B cell (primary cell): ENCODE results near the gene SOX15. TPM values are rescaled to one million over a fixed set of nuclear protein-coding genes. Genes with fewer than 3 reads are reported as not detected.

Experiments used
- ATAC-seq: fragments of 200-7000 bp; cut with Tn5 transposase; one replicate; pipeline ENCODE4 v1.10.0; 2021; ENCODE audit warnings: low read depth, mild to moderate bottlenecking, moderate number of reproducible peaks, moderate library complexity
- CTCF ChIA-PET: fragments of 350-600 bp; sonication (Branson Sonifier 250); formaldehyde crosslinking; loops from one replicate; lab custom pipeline; 2021; ENCODE audit warnings: antibody characterized with exemption, inconsistent platforms; lab: Charles Lee
- POLR2A ChIA-PET: fragments of 350-600 bp; sonication (Branson Sonifier 250); formaldehyde crosslinking; loops from one replicate; lab custom pipeline; 2021; ENCODE audit warnings: antibody characterized with exemption; lab: Charles Lee
- DNase-seq: peaks from one replicate; pipeline ENCODE4 v3.0.0; 2013
- H2AFZ ChIP-seq: 2 replicates; pipeline ENCODE4 v1.6.1; 2012; ENCODE audit warnings: mild to moderate bottlenecking, low read depth, low read length; ENCODE audit not compliant: insufficient read depth, poor library complexity, severe bottlenecking
- H3K27ac ChIP-seq, 2 donors: 1 replicate in 1 of 2; 2 replicates in 1 of 2; pipeline ENCODE4 v1.5.1; 2012 to 2013; ENCODE audit warnings: low read length in 2 of 2, mild to moderate bottlenecking in 2 of 2, moderate library complexity in 1 of 2
- H3K27me3 ChIP-seq, 4 experiments: fragments of 200-600 bp in 1 of 4; sonication (generic) in 1 of 4; replicated peaks in 1 of 4; 1 replicate in 2 of 4; 2 replicates in 2 of 4; pipeline versions ENCODE4 v1.6.1 to v1.7.0; 2013 to 2016; ENCODE audit warnings: low read length in 3 of 4, mild to moderate bottlenecking in 2 of 4, mixed read lengths in 1 of 4, moderate library complexity in 1 of 4; ENCODE audit not compliant: insufficient read depth in 4 of 4, control insufficient read depth in 3 of 4; ENCODE audit errors: control extremely low read depth in 1 of 4
- H3K36me3 ChIP-seq, 2 experiments: replicated peaks in 1 of 2; 1 replicate in 1 of 2; 2 replicates in 1 of 2; pipeline versions ENCODE4 v1.6.1 to v1.7.1; 2013; ENCODE audit warnings: low read length in 1 of 2; ENCODE audit not compliant: insufficient read depth in 2 of 2, control insufficient read depth in 1 of 2; ENCODE audit errors: control extremely low read depth in 1 of 2, extremely low read depth in 1 of 2
- H3K4me1 ChIP-seq, 2 donors: fragments of 200-600 bp in 1 of 2; sonication (generic) in 1 of 2; 1 replicate in 1 of 2; 2 replicates in 1 of 2; pipeline versions ENCODE4 v1.5.1 to v1.6.1; 2013 to 2017; ENCODE audit warnings: low read length in 2 of 2; ENCODE audit not compliant: control insufficient read depth in 2 of 2, insufficient read depth in 2 of 2
- H3K4me2 ChIP-seq: replicated peaks from 2 replicates; pipeline ENCODE3; 2012; ENCODE audit warnings: mild to moderate bottlenecking, low read depth, low read length; ENCODE audit not compliant: poor library complexity, severe bottlenecking
- H3K4me3 ChIP-seq, 5 experiments: fragments of 200-600 bp in 1 of 5; sonication (generic) in 1 of 5; 1 replicate in 3 of 5; 2 replicates in 2 of 5; pipeline versions ENCODE4 v1.5.1 to v1.7.0; 2011 to 2016; ENCODE audit warnings: low read length in 4 of 5, mild to moderate bottlenecking in 4 of 5, low read depth in 2 of 5, control low read depth in 1 of 5, moderate library complexity in 1 of 5; ENCODE audit not compliant: insufficient read depth in 1 of 5; ENCODE audit errors: control extremely low read depth in 1 of 5, extremely low read depth in 1 of 5
- H3K79me2 ChIP-seq: fragments of 200-600 bp; sonication (generic); one replicate; pipeline ENCODE4 v1.6.0; 2016; ENCODE audit warnings: low read length; ENCODE audit not compliant: control insufficient read depth, insufficient read depth
- H3K9ac ChIP-seq: fragments of 200-600 bp; sonication (generic); 2 replicates; pipeline ENCODE4 v1.6.1; 2017; ENCODE audit warnings: mild to moderate bottlenecking, low read length, moderate library complexity
- H3K9me3 ChIP-seq, 3 donors: one replicate each; pipeline versions ENCODE4 v1.6.1 to v1.7.1; 2013; ENCODE audit warnings: low read length in 2 of 3; ENCODE audit not compliant: control insufficient read depth in 2 of 3, insufficient read depth in 1 of 3; ENCODE audit errors: control extremely low read depth in 1 of 3
- H4K20me1 ChIP-seq: 2 replicates; pipeline ENCODE4 v1.6.0; 2012; ENCODE audit warnings: mild to moderate bottlenecking, low read length; ENCODE audit not compliant: insufficient read depth, control insufficient read depth, poor library complexity, severe bottlenecking
- H3K27ac Mint-ChIP-seq: one replicate; pipeline ENCODE4 v1.8.0; 2021; ENCODE audit warnings: mixed read lengths
- H3K27me3 Mint-ChIP-seq: one replicate; pipeline ENCODE4 v1.8.0; 2021; ENCODE audit warnings: mixed read lengths
- H3K4me1 Mint-ChIP-seq: one replicate; pipeline ENCODE4 v1.8.0; 2021; ENCODE audit warnings: mixed read lengths
- H3K4me3 Mint-ChIP-seq: one replicate; pipeline ENCODE4 v1.8.0; 2021; ENCODE audit warnings: mixed read lengths
- H3K9me3 Mint-ChIP-seq: one replicate; pipeline ENCODE4 v1.8.0; 2022; ENCODE audit warnings: mixed read lengths; ENCODE audit not compliant: insufficient read depth
- EZH2 ChIP-seq: IDR thresholded peaks from 2 replicates; pipeline ENCODE4 v1.6.1; 2012; ENCODE audit warnings: borderline replicate concordance, low read depth, mild to moderate bottlenecking, moderate library complexity, low read length; ENCODE audit not compliant: insufficient read depth, poor library complexity, severe bottlenecking
- WGBS: methylation state at CpG from one replicate; pipeline ENCODE4 v1.1.5; 2013; ENCODE audit warnings: missing lambda C conversion rate; ENCODE audit not compliant: insufficient coverage; 5-methylcytosine and 5-hydroxymethylcytosine counted together
- intact Hi-C: fragments of 100-400 bp; cut with micrococcal nuclease; formaldehyde crosslinking; loops from one replicate; pipeline ENCODE4 v1.10.0; 2022
- polyA plus RNA-seq: library from polyadenylated mRNA; depleted of rRNA; stranded (reverse); fragments of >200 nt; gene quantifications from 2 replicates; pipeline ENCODE4 v1.2.3, GENCODE V29; 2012
- total RNA-seq, 2 donors: library from RNA; stranded (reverse); fragments of 120-200 nt in 1 of 2; gene quantifications; 1 replicate in 1 of 2; 2 replicates in 1 of 2; pipeline versions ENCODE4 v1.2.3 to v1.2.4, GENCODE V29; 2013 to 2022
- TF ChIP-seq, protein P1 (sequence below): fragments of 200-600 bp; IDR thresholded peaks from one replicate; pipeline ENCODE4 v1.8.0; 2022; ENCODE audit warnings: antibody characterized with exemption, mild to moderate bottlenecking

The SOX15 gene
- total and polyA plus RNA-seq, 2 donors (not counting 1 experiment from before 2014, with no cell fraction given): 0.18 to 0.96 TPM

DNA sequence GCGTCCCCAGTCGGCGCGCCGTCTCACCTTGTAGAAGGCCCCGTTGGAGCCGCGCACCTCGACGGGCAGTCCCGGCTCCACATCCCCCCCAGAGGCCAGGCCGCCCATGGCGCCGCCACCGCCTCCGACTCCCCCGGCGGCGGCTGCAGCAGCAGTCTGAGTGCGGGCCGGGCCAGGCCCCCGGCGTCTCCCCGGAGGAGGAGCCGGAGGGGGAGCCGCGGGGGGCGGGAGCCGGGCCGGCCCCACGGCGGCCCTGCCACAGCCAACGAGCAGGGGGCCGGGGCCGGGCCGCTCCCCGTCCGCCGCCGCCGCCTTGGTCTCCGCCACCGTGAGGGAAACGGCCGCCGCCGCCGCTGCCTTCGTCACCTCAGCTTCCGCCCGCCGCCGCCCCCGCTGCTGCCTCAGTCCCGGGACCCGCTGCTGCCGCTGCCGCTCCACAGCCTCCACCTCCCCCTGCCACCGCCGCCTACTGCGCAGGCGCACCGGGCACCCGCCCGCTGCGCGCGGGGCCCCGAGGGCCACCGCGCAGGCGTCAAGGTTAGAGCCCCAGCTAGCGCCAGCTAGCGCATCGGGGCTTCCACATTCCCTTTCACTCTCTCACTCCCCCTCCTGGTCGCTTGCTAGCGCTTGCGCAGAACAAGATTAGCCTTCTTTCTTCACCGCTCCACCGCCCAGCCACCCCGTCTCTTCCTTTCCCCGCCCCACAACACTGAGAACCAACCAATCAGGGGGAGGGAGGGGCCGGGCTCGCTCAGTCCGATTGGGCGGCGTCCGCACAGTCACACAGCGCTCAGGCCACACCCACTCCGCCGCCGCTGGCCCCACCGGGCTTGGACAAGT lies 24.8 kb upstream of the SOX15 start, which contains the start of gene FXR2:
FXR2 (minus strand) TSS at position 473 of the 840 bp plus-strand sequence; CDS start at position 108, 365 bp downstream.
- peak within 1 kb of the TSS; percentile 88 for H3K4me3 Mint-ChIP-seq
- Histone ChIP-seq H3K27ac (peak within 1 kb of the TSS; percentile 67 to 85), H3K9ac (peak within 1 kb of the TSS; percentile 84), H3K36me3 (peaks cover 1 to 12% of the 10 kb centered on the region in 2 experiments), H3K4me2 (peak within 1 kb of the TSS; percentile 82), H2AFZ (peak within 1 kb of the TSS; percentile 75), H3K79me2 (peaks cover 45% of the 10 kb centered on the region), H3K9me3 (no peaks in the 10 kb centered on the region), H3K4me3 (peak within 1 kb of the TSS; percentile 73 to 82 (median 76)), H3K27me3 (no peaks in the 10 kb centered on the region), H3K4me1 (peaks cover 12 to 26% of the 10 kb centered on the region in 2 donors), H4K20me1 (peaks cover 25% of the 10 kb centered on the region)
- peak within 1 kb of the TSS; percentile 93 for H3K27ac Mint-ChIP-seq
- no peaks in the 10 kb centered on the region for H3K27me3 Mint-ChIP-seq
- TF ChIP-seq, protein P1, sequence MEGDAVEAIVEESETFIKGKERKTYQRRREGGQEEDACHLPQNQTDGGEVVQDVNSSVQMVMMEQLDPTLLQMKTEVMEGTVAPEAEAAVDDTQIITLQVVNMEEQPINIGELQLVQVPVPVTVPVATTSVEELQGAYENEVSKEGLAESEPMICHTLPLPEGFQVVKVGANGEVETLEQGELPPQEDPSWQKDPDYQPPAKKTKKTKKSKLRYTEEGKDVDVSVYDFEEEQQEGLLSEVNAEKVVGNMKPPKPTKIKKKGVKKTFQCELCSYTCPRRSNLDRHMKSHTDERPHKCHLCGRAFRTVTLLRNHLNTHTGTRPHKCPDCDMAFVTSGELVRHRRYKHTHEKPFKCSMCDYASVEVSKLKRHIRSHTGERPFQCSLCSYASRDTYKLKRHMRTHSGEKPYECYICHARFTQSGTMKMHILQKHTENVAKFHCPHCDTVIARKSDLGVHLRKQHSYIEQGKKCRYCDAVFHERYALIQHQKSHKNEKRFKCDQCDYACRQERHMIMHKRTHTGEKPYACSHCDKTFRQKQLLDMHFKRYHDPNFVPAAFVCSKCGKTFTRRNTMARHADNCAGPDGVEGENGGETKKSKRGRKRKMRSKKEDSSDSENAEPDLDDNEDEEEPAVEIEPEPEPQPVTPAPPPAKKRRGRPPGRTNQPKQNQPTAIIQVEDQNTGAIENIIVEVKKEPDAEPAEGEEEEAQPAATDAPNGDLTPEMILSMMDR: peak; percentile 64
- TF ChIP-seq EZH2: no peak
- ChIA-PET CTCF (interaction anchor here (0.6 to 2.5 kb wide), 17 partner anchors 9 to 100 kb away, joined by 3 to 14 read pairs (median 4); partner anchors contain the start of genes ATP1B2, SAT2, SOX15 and TP53), POLR2A (interaction anchor here (0.6 to 2.9 kb wide), 11 partner anchors 13 to 236 kb away, joined by 3 to 35 read pairs (median 3); partner anchors contain the start of genes CD68, MPDU1, POLR2A and SAT2)
- H3K9me3 Mint-ChIP-seq: no peaks in the 10 kb centered on the region
- under 1% methylated on average over 93 of the region's 93 CpGs for WGBS
- intact Hi-C loops: loop anchor here (1.0 to 10.0 kb wide), 7 partner anchors 13 to 307 kb away; partner anchors contain the start of genes ATP1B2, EIF5A, SAT2 and TP53
- DNase-seq (peak; percentile 100), ATAC-seq (peak; percentile 89)
- peaks cover 22% of the 10 kb centered on the region for H3K4me1 Mint-ChIP-seq
